Stimulated activated CD4-positive, alpha-beta T cell treated with anti-CD3 and anti-CD28 coated beads, Interleukin-15, amount 100 ng/mL, for 24 hours (primary cell): ENCODE measurements around the gene DPEP1.
"Not testable (repeated sequence)": the region's sequence is repeated elsewhere in the genome, so short reads cannot be mapped to it uniquely, and the experiment has no call there.

Source experiments
- DNase-seq: peaks from one replicate; pipeline ENCODE4 v3.0.0-alpha.2; 2020

Gene DPEP1

DNA sequence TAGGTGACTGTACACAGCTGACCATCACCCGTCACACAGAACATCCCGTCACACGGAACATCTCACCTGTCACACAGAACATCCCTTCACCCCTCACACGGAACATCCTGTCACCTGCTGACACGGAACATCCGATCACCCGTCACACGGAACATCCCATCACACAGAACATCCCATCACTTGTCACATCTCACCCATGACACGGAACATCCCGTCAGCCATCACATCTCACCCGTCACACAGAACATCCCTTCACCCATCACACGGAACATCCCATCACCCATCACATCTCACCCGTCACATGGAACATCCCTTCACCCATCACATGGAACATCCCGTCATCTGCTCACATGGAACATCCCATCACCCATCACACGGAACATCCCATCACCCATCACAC, 34.1 kb upstream of the DPEP1 start:
- DNase-seq, result no peak

DNA sequence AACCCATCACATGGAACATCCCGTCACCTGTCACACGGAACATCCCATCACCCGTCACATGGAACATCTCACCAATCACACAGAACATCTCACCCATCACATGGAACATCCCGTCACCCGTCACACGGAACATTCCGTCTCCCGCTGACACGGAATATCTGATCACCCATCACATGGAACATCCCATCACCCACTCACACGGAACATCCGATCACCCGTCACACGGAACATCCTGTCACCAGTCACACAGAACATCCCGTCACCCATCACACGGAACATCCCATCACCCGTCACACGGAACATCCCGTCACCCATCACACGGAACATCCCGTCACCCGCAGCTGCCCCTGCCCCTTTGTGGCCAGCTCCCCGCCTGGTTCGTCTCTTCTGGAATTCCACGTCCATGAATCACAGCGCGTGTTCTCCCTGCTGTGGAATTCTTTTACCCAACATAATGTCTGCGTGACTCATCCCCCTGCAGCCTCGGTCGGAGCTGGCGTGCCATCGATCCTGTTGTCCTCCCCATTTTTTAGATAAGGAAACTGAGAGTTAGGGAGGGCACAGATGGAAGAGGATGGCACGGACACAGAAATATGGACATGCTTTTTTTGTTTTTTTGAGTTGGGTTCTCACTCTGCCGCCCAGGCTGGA, 32.3 kb upstream of the DPEP1 start:
- no peak for DNase-seq

DNA sequence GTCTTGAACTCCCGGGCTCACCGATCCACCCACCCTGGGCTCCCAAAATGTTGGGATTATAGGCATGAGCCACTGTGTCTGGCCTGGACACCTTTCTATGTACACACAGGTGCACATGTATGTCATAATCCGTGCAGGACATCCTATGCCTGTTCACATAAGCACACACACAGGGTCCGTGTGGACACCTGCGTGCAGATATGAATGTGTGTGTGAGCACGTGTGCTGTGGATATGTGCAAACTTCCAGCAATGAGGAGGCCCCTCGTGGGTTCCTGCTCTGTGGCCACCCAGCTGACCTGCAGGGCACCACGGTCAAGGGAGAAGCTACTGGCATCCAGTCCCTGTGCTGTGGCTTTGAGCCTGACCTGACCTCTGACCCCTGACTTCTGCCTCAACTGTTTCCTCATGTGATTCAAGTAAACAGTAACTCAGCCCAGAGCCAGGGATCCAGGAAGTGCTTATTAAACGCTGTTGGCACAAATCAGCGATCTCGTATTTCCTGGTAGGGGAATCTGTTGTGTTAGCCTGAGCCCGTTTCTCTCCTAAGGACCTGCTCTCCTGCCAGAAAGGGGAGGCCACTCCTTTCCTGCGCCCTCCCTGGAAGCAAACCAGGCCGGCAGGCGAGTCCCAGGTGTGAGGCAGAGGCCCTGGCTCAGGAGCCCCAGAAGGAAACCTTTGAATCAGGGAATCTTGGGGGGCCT, 31.4 kb upstream of the DPEP1 start:
- no peak for DNase-seq

DNA sequence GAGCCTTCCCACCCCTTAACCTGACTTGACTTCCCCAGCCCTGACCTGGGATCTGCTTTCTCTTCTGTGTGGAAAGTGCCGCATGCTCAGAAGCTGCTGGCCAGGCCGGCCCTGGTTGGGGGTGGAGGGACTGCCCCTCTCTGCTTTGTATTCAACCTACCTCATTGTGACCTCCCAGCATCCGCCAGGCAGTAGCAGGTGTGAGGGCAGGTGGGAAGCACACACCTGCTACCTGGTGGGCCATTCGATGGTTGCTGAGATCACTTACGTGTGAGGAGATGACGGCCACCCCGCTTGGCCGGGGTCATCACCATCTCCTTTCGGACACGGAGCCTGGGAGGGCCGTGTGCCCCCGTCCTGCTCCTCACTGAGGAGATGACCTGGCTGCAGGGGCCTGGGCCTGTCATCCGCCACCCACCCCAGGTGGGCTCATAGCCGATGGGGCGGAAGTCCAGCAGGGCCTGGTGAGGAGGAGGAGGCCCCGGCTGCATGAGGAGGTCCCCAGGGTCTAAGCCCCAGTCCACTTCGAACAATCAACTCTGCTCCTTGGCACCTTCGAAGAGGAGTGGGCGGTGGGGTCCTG, 30.7 kb upstream of the DPEP1 start:
- DNase-seq, result no peak

DNA sequence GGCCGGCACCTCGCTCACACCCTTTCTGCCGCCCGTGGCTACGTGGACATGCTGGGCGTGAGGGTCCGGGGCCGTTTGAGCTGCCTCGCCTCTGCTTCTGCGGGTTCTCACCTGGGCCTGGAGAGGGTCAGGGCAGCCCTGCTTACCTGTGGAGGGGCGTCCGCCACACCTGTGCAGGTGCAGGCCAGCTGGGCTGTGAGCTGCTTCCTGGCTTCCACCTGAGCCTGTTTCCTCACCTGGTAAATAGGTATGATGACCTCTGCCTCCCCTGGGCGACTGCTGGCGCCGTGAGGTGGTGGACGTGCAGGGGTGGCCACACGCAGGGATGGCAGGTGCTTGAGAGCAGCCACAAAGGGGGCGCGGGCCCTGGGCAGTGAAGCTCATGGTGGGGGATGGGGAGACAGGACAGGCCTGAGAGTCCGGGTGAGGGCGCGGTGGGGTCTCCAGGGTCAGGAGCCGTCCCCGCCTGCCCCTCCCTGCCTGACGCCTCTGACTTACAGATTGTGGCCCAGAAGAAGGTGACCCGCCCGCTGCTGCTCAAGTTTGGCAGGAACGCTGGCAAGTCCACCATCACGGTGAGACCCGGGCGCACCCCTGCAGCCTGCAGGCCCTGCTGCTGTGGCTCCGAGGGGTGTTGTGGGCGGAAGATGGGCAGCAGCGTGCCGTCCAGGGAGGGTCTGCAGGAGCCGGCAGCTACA, 30.1 kb upstream of the DPEP1 start:
- no peak for DNase-seq

DNA sequence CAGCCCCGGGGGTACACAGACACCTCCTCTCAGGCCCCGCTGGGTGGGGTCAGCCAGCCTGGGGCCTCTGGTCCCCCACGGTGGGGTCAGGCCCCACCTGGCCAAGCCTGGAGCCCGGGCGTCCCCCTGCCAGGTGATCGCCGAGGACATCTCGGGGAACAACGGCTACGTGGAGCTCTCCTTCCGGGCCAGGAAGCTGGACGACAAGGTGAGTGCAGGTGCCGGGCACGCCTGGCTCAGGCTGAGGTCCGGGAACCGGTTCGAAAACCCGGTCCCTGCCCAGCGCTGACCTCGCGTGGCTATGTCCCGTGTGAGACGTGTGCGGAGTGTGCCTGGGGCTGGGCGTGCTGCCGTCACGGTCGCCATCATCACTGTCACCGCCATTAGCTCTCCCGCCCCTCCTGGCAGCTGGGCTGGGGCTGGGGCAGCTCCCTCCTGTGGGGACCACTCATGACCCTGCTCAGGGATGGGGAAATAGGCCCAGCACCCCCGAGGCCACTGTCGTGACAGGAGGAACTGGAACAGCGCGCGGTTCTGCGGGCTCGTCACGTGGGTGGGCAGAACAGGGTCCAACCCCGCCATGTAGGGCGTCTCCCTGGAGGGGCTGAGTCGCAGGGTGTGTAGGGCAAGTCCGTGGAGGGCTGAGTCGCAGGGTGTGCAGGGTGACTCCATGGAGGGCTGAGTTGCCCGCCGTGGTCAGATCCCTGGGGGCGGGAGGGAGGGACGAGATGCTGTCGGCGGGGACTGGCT, 29.4 kb upstream of the DPEP1 start:
- DNase-seq, result no peak

DNA sequence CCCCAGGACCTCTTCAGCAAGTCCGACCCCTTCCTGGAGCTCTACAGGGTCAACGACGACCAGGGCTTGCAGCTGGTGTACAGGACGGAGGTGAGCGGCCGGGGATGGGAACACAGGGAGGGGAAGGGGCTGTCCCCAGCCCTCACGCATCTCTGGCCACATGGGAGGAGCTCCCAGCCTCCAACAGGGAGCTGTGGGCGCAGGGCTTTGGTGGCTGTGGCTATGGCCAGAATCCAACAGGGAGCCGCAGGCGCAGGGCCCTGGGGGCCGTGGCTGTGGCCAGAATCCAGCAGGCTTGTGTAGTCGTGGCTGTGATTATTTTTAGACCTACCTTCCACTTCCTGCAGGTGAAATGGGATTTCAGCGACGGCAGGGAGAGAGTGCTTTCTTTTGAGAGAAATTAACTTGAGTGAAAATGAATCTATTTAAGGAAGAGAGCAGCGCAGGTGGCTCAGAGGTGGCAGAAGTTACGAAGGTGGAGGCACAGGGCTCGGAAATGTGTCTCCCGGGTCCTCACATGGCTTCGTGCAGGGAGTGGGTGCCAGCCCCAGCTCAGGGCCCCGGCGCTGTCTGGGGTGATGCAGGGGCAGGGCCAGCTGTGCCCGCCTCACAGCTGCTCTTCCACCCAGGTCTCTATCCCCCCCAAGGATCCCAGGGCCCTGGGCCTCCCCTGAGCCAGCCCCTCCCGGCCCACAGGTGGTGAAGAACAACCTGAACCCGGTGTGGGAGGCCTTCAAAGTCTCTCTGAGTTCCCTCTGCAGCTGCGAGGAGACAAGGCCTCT, 28.5 kb upstream of the DPEP1 start:
- DNase-seq, result no peak

DNA sequence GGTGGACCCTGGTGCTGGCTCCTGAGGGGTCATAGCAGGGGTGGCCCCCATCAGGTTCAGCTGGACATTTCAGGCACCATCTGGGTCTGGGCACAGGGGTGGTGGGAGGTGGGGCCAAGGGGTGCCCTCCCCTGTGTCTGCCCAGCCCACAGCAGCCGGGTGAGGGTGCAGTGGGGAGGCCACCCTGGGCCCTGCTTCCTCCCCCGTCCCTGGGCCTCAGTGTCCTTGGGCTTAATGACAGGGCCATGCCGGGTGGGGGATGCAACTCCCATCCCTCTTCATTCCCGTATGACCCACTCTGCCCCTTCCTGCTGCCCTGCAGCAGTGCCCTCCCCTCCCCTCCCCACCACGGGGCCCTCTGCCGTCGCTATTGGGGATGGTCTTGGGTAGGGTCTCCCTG, 27.2 kb upstream of the DPEP1 start:
- DNase-seq, result no peak

DNA sequence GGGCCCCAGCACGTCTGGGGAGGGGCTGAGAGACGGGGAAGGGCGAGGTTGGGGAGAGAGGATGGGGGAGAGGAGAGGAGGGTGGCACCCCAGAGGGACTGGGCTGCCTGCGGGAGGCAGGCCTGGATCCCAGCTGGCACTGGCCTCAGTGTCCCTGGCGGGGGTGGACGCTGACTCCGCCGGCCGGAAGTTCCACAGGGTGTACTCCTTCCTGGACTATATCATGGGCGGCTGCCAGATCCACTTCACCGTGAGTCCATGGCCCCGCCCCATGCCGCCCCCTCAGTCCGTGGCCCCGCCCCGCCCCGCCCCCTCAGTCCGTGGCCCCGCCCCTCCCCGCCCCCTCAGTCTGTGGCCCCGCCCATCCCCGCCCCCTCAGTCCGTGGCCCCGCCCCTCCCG, 26.6 kb upstream of the DPEP1 start:
- DNase-seq, result no peak

DNA sequence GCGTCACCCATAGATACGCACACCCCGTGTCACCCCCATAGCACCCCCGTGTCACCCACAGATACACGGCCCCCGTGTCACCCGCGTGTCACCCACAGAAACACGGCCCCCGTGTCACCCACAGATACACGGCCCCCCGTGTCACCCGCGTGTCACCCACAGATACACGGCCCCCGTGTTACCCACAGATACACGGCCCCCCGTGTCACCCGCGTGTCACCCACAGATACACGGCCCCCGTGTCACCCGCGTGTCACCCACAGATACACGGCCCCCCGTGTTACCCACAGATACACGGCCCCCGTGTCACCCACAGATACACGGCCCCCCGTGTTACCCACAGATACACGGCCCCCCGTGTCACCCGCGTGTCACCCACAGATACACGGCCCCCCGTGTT, 25.8 kb upstream of the DPEP1 start:
- not testable (repeated sequence) for DNase-seq

DNA sequence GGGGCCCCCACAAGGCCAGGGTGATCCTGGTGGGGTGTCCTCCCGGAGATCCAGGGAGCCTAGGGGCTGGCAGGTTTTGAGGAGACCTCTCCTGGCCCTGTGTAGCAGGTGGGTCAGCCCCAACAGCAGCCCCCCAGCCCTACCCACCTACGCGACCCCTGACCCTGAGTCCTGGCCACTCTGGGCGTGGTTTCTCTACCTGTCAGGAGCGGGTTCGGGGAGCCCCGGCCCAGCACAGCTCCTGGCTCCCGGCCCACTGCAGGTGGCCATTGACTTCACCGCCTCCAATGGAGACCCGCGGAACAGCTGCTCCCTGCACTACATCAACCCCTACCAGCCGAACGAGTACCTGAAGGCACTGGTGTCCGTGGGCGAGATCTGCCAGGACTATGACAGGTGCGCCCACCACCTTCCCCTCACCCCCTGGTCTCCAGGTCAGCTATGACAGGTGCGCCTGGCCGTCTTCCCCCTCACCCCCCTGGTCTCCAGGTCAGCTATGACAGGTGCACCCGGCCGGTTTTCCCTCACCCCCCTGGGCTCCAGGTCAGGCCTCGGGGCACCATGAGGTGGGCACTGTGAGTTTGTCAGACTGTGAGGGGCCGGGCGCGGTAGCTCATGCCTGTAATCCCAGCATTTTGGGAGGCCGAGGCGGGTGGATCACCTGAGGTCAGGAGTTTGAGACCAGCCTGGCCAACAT, 24.9 kb upstream of the DPEP1 start:
- DNase-seq, result no peak

DNA sequence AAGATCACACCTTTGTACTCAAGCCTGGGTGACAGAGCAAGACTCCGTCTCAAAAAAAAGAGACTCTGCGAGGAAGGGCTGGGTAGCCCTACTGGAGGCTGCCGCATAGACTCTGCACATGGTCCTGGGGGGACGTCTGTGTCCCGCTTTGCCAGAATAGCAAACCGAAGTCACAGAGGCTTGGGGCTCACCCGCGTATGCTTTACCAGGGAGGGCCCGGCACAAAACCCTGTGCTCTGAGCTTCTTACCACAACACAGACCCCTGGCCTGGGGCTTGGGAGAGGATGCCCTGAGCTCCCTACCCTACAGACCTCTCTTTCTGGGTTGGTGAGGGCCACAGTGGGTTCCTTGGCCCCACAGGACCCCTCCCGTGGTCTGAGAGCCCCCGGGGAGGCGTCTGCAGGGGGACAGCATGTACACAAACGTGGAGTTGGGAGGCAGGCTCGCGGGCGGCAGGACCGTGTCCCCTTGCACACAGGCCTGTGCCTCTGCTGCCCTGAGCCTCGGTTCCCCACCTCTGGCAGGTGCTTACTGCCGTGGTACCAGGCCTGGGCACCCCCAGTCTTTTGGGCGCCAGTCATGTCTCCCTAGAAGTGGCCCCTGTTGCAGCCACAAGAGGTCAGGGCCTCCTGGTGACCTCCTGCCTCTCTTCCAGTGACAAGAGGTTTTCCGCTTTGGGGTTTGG, 24.1 kb upstream of the DPEP1 start:
- DNase-seq, result no peak

DNA sequence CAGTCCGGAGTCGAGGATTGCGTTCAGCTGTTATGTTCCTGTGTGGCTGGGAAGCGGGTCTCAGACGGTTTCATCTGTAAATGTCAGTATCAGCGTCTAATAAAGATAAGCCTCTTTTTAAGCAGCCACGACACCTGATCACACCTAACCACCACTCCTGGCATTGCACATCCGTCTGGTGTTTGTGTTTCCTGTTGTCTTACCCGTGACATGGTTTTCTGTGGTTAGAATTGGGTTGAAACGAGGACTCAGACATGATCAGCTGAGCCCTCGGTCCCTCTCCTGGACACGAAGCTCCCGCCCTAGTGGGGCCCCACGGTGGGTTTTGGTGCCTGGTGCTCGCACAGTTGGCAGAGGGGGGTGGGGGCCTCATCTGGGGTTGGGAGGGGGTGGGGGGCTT, 19.6 kb upstream of the DPEP1 start:
- DNase-seq, result no peak

DNA sequence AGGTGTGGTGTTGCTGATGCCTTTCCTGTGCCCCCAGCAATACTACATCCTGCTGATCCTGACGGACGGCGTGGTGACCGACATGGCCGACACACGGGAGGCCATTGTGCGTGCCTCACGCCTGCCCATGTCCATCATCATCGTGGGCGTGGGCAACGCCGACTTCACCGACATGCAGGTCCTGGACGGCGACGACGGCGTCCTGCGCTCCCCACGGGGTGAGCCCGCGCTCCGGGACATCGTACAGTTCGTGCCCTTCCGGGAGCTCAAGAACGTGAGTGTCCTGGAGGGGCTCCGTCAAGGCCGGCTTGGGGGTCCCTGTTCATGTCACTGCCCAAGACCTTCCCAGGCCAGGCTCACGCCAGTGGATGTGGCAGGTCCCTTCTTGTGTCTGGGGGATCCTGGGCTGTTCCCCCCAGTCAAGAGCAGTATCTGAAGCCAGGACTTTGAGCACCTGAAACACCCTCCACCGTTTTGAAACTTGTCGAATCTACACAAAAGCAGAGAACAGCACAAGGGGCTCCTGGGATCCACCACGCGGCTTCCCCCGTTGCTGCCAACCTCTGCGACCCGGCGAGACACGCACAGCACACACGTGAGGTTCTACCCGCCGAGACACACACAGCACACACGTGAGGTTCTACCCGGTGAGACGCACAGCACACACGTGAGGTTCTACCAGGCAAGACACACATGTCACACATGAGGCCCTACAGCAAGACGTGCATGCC, 17.9 kb upstream of the DPEP1 start:
- DNase-seq, result no peak

DNA sequence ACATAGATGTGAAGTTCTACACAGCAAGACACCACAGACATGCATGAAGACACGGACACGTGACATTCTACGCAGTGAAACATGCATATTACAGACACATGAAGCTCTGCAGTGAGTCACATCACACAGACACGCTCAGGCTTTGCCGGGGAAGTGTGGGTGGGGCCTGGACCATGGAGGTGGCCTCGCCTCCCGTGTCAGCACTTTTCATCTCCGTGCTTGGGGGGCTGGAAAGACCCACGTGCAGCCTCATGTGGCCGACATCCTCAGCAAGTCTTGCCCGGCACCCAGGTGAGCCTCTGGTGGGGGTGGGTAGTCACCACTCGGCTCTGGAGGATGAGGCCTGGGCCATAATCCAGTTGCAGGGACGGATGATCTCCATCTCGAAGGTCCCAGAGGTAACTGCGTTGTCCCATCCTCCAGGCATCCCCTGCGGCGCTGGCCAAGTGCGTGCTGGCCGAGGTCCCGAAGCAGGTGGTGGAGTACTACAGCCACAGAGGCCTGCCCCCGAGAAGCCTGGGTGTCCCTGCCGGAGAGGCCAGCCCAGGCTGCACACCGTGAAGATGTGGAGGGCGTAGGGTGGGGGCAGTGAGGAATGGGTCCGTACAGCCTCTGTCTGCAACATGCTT, 17.3 kb upstream of the DPEP1 start:
- DNase-seq, result no peak

DNA sequence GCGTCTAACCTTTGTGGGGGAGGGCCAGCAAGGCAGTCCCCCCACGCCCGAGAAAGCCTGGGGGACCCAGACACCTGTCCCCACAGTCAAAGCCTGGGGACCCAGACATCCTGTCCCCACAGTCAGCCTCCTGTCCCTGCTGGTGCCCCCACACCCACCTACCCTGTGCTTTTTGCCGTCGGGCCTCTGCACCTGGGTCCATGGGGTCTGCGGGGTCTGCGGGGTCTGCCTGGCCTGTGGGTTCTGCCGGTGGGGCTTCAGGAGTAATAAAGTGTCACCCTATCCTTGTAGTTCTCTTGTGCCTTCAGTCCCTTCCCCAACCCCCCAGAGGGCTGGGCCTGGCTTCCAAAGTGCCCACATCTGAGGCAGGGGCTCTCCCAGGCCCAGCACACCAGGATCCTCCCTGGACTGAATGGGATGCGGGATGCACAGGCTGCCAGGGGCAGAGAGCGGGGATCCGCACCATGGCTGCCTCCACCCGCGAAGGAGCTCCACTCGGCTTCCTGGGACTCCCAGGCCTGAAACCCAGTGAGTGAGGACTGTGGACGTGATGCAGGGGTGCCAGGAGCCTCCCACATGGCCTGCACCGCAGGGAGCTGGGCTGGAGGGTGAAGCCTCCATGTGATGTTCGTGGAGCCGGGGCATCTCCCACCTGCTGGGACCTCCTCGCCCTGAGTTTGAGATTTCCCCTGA, 16.3 kb upstream of the DPEP1 start:
- DNase-seq, result no peak

DNA sequence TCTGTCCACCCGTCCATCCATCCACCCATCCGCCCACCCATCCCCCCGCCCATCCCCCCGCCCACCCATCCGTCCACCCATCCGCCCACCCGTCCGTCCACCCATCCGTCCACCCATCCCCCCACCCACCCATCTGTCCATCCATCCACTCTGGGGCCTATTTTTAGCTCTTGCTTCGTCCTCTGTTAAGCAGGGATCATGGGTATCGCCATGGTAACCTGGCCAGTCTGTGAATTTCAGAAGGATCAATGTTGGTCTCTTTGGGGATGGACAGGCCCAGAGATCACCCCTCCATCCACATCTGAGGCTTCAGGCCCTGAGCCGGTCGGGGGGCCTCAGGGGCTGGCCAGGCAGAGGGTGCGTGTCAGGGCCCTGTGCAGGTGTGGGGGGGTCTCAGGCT, 15.2 kb upstream of the DPEP1 start:
- DNase-seq, result peak; percentile 29

DNA sequence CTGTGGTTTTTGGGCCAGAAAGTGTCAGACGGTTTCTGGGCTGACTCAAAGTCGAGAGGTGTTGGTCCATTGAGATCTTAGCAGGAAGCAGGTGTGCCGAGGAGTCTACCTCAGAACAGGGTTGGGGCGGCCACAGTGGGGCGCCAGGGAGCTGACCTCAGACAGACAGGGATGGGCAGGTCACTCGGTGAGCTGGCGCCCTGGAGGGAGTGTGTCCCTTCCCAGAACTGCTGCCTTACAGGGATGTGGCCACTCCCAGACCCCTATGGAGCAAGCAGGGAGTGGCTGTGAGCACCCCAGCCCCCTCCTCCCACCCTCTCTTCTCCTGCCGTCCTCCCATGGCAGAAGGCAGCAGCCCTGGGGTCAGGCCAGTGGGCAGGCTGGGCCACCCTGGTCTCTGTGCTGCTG, 14.0 kb upstream of the DPEP1 start:
- peak; percentile 47 for DNase-seq

DNA sequence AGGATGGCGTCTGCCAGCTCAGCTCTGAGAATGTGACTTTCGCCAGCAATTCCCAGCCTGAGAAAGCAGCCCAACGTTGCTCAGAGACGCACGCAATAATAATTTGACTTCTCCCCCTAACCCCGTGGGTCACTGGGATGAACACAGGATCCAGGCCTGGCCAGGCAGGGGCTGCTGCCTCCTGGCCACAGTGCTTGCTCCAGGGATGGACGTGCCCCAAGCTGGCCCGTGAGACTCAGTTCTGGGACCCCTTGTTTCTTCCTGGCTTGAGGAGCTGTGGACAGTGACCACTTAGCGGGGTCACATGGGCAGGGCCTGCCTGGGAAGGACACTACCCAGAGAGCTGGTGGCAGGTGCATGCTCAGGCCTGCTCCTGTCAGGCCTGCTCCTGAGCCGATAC, 13.5 kb upstream of the DPEP1 start:
- no peak for DNase-seq
